ENCODE measurements around the gene AFF3. TPM values are rescaled to one million over a fixed set of nuclear protein-coding genes. Genes with fewer than 3 reads are reported as not detected.

The AFF3 gene
- total RNA-seq, 1 donor from 2014 or later: 20.9 TPM

DNA sequence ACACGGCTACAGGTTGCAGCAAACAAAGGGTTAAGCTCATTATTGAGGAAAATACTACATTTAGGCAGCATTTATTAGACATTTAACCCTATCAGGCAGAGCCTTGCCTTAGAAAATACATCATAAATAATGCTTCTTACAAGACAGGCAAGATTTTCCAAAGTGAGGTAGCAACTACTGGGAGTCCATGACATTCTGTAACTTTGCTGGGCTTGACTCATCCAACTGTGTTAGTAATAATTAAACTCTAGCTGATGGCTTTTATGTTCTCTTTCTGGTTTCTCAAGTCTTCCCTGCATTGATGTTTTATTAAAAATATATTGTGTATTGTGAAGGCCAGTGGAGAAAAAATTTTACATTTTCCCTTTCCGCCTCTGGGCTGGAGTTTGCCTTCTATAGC, 291.3 kb downstream of the AFF3 start:
- Mint-ChIP-seq H3K4me1 (peaks cover 25% of the 10 kb centered on the region), H3K36me3 (ENCODE audit: low read depth) (no peaks in the 10 kb centered on the region), H3K27me3 (ENCODE audit: low read depth) (no peaks in the 10 kb centered on the region), H3K9me3 (no peaks in the 10 kb centered on the region), H3K4me3 (no peak overlapping the region), H3K27ac (ENCODE audit: unreplicated experiment) (no peak overlapping the region)
- TF ChIP-seq, protein P1, sequence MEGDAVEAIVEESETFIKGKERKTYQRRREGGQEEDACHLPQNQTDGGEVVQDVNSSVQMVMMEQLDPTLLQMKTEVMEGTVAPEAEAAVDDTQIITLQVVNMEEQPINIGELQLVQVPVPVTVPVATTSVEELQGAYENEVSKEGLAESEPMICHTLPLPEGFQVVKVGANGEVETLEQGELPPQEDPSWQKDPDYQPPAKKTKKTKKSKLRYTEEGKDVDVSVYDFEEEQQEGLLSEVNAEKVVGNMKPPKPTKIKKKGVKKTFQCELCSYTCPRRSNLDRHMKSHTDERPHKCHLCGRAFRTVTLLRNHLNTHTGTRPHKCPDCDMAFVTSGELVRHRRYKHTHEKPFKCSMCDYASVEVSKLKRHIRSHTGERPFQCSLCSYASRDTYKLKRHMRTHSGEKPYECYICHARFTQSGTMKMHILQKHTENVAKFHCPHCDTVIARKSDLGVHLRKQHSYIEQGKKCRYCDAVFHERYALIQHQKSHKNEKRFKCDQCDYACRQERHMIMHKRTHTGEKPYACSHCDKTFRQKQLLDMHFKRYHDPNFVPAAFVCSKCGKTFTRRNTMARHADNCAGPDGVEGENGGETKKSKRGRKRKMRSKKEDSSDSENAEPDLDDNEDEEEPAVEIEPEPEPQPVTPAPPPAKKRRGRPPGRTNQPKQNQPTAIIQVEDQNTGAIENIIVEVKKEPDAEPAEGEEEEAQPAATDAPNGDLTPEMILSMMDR (conservative IDR thresholded peaks at IDR 0.05): no peak
- DNase-seq (ENCODE audit: low read depth, low spot score): no peak

- TF ChIP-seq, protein P1 (conservative IDR thresholded peaks at IDR 0.05): no peak
- no peak for DNase-seq (ENCODE audit: low read depth, low spot score)
- Mint-ChIP-seq H3K27ac (ENCODE audit: unreplicated experiment) (no peak overlapping the region), H3K27me3 (ENCODE audit: low read depth) (no peaks in the 10 kb centered on the region), H3K36me3 (ENCODE audit: low read depth) (no peaks in the 10 kb centered on the region), H3K4me3 (no peak overlapping the region), H3K4me1 (peaks cover 25% of the 10 kb centered on the region), H3K9me3 (peaks cover 3% of the 10 kb centered on the region)
Measured at GRCh38 chr2:99850084-99850710, 292.2 kb downstream of the AFF3 start.

GRCh38 chr2:99846462-99847107, 295.8 kb downstream of the AFF3 start:
- DNase-seq (ENCODE audit: low read depth, low spot score): no peak
- Mint-ChIP-seq H3K4me3 (no peak overlapping the region), H3K27me3 (ENCODE audit: low read depth) (no peaks in the 10 kb centered on the region), H3K9me3 (peaks cover 3% of the 10 kb centered on the region), H3K27ac (ENCODE audit: unreplicated experiment) (no peak overlapping the region), H3K4me1 (peaks cover 16% of the 10 kb centered on the region), H3K36me3 (ENCODE audit: low read depth) (no peaks in the 10 kb centered on the region)
- TF ChIP-seq, protein P1 (conservative IDR thresholded peaks at IDR 0.05): no peak

- TF ChIP-seq, protein P1 (conservative IDR thresholded peaks at IDR 0.05): no peak
- Mint-ChIP-seq H3K4me1 (peaks cover 8% of the 10 kb centered on the region), H3K9me3 (peaks cover 3% of the 10 kb centered on the region), H3K4me3 (no peak overlapping the region), H3K27ac (ENCODE audit: unreplicated experiment) (no peak overlapping the region), H3K27me3 (ENCODE audit: low read depth) (no peaks in the 10 kb centered on the region), H3K36me3 (ENCODE audit: low read depth) (peaks cover 3% of the 10 kb centered on the region)
- DNase-seq (ENCODE audit: low read depth, low spot score): no peak
Measured at GRCh38 chr2:99845296-99845695, 297.1 kb downstream of the AFF3 start.

- DNase-seq (ENCODE audit: low read depth, low spot score): no peak
Measured at GRCh38 chr2:99842451-99842850, 299.9 kb downstream of the AFF3 start.

More at GRCh38 chr2:99842451-99842850, 299.9 kb downstream of the AFF3 start:
- no peaks in the 10 kb centered on the region for H3K27me3 Mint-ChIP-seq (ENCODE audit: low read depth)
- no peak overlapping the region for H3K4me3 Mint-ChIP-seq
- TF ChIP-seq, protein P1 (conservative IDR thresholded peaks at IDR 0.05): no peak
- H3K9me3 Mint-ChIP-seq: peaks cover 3% of the 10 kb centered on the region
- no peak overlapping the region for H3K27ac Mint-ChIP-seq (ENCODE audit: unreplicated experiment)
- H3K36me3 Mint-ChIP-seq (ENCODE audit: low read depth): peaks cover 5% of the 10 kb centered on the region
- H3K4me1 Mint-ChIP-seq: no peaks in the 10 kb centered on the region
